HG03469 (cell line): Measurements from ENCODE around the gene HTATSF1.

Source experiments
- ATAC-seq: cut with Tn5 transposase; IDR thresholded peaks from one replicate; pipeline ENCODE4 v1.9.1; 2021; ENCODE audit warnings: mild to moderate bottlenecking, moderate library complexity, moderate number of reproducible peaks; ENCODE audit not compliant: unreplicated experiment

Gene HTATSF1, protein sequence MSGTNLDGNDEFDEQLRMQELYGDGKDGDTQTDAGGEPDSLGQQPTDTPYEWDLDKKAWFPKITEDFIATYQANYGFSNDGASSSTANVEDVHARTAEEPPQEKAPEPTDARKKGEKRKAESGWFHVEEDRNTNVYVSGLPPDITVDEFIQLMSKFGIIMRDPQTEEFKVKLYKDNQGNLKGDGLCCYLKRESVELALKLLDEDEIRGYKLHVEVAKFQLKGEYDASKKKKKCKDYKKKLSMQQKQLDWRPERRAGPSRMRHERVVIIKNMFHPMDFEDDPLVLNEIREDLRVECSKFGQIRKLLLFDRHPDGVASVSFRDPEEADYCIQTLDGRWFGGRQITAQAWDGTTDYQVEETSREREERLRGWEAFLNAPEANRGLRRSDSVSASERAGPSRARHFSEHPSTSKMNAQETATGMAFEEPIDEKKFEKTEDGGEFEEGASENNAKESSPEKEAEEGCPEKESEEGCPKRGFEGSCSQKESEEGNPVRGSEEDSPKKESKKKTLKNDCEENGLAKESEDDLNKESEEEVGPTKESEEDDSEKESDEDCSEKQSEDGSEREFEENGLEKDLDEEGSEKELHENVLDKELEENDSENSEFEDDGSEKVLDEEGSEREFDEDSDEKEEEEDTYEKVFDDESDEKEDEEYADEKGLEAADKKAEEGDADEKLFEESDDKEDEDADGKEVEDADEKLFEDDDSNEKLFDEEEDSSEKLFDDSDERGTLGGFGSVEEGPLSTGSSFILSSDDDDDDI

DNA sequence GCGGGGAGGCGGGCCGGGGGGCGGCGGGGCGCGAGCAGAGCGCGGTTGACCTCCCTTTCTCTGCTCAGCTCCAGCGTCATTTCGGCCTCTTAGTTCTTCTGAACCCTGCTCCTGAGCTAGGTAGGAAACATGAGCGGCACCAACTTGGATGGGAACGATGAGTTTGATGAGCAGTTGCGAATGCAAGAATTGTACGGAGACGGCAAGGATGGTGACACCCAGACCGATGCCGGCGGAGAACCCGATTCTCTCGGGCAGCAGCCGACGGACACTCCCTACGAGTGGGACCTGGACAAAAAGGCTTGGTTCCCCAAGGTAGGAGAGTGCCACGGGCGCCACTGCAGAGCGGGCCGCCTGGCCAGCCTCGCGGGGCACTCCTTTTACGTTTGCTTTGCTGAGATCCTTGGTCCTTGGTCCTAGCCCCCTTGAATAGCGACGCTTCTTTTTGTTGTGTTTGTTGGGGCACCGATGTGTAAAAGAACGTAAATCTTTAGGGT is at the start of gene HTATSF1:
TSS of gene HTATSF1 (plus strand) at position 37 of the 497 bp plus-strand sequence. CDS start at position 130, 93 bp downstream.
- ATAC-seq, result peak; percentile 9

DNA sequence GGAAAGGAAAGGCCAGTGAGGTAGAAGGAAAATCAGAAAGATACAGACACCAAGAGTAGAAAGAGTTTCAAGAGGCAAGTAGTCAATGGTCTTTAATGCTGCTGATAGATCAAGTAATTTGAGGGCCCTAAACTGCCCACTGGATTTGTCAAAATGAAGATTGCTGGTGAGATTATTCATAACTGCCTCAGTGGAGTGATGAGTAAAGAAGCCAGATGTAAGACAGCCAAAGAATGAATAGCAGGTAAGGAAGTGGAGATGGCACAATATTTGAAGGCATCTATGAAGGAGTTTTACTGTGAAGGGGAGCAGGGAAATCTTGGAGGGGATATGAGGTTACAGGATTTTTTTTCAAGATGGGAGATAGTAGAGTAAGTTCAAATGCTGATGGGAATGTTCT is 49.4 kb upstream of the HTATSF1 start:
- no peak for ATAC-seq

DNA sequence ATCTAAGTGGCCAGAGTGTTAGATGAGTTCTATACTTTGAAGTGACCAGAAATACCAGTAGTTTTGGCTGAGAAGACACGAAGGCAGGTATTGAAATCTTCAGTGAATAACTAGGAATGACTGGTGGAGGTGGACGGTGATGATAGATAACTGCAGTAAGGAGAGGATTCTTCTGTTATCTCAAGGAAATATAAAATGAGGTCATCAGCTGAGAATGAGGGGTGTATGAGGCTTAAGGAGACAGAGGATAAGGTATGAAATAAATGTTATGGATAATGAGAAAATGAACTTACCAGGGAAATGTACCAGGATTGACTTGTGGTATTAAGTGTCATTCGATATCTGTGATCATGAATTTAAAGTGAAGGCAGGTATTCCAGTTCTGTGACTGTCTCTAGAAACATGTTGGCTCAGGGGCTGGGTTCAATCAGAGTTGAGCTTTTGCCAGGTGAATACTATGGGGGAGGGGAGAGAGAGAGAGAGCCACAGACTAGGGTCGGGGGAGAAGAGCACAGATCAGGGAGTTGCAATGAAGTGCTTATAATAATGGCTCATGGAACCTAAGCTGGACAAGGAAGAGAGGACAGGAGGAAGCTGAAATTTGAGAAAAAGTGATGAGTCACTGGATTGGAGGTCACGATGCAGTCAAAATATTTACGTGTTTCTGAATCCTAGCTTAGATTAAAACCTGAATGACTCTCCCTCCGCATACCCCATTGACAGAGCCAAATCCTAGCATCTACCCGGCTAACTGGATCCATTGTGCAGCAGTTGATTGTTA is 47.2 kb upstream of the HTATSF1 start:
- ATAC-seq, result no peak

DNA sequence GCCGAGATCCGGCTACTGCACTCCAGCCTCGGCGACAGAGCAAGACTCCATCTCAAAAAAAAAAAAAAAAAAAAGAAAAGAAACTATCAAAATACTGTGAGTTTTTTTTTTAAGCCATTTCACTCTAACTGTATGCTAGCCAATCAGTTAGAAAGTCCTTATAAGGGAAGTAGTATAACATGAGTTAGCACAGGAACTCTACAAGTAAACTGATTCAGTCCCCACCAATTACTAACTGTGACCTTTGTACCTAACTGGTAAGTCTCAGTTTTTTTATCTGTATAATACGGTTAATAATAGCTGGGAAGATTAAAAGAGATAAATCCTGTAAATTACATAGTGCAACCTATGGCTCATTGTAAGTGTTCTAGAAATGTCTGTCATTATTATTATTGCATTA is 44.8 kb upstream of the HTATSF1 start:
- ATAC-seq, result no peak

DNA sequence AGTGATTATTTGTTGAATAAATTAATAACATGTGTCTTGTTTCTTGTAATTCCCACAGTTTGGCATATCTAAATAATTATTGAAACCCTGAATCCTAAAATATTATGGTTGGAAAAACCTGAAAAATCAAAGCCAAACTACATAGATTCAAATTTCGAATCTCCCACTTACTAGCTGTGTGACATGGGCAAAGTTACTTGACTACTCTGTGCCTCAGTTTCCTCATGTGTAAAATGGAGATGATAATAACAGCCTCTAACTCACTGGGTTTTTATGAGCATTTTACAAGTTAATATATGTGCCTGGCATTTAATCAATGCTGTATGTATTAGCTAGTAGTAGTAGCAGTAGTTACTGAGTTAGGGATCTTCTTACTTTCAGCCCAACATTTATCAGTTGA is 44.3 kb upstream of the HTATSF1 start:
- ATAC-seq, result no peak

DNA sequence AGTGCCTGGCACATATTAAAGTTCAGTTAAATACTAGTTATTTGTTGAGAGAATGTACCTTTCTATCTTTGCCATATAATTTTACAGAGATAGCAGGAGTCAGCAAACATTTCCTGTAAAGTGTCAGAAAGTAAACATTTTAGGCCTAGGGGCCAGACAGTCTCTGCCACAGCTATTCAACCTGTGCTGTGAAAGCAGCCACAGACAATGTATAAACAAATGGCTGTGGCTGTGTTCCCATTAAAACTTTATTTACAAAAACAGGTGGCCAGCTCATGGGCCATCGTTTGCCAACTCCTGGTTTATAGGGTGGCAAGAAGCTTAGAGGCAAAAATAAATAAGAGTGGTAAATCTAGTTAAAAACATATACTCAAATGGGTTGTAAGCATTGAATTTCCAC is 43.6 kb upstream of the HTATSF1 start:
- ATAC-seq, result no peak

DNA sequence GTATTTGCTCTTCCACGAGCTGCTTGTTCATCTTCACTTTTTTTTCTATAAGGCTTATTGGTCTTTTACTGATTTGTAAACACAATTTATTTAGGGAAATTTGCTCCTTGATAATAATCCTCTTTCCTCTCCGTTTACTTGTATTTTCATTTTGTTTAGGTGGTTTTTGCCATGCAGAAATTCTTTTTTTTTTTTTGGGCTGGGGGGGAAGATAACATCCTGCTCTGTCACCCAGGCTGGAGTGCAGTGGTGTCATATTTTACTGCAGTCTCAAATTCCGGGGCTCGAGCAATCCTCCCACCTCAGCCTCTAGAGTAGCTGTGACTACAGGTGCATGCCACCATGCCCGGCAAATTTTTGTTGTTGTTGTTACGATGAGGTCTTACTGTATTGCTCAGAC is 41.3 kb upstream of the HTATSF1 start:
- no peak for ATAC-seq

DNA sequence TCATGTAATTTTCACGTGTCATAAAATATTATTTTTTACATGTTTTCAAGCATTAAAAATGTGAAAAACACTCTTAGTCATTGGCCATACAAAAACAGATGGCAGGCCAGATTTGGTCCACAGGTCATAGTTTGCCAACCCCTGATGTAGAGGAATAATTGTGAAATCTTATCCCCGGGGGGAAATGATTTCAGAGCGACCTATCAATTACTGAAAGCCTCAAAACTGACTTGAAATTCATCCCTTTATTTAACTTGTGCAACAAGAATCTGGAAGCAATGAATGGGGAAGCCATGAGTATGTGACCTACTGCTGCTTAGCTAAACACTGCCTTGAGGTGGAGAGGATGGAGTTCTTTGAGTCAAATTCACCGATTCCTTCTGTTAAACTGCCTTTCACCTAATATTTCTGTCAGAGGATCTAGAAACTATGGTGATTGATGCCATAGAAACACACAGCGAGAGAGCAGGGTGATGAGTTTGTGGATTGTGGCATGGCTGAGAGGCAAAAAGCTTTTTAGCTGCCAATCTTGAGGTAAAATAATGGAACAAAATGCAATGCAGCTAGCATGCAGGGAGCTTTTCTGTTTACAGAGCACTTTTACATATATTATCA is 40.0 kb upstream of the HTATSF1 start:
- ATAC-seq, result no peak

DNA sequence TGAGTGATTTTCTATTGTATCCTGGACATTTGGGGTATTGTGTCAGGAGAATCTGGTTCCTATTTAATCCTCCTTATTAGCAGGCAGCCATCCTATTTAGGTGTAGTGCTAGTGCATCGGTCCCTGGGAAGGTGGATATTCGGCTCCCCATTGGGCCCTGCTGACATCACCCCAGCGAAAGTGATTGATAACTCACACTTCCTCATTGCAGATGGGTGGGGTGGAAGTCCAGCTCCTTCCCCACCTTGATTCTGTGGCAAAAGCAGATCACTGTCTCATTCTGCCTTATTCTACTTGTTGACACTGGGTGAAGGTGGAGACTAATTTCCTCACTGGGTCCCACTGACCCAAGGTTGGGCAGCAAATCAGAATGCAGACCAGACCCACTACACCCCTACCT is 32.8 kb upstream of the HTATSF1 start:
- ATAC-seq, result no peak

DNA sequence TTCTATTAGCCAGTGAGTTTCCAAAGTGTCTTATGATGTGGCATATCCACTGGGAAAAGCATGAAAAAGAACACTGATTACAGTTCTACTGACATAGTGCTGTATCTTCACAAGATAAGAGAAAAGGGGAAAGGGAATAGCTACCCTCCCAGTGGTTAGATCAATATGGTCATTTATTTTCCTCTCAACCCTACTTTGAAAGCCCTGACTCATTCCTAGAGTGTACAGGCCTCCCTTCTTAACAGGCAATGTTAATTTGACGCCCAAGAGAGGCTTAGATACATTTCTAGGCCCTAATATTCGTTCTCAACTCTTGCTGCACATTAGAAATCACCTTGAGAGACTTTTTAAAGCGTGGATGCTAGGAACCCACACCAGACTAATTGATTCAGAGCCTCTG is 30.1 kb upstream of the HTATSF1 start:
- no peak for ATAC-seq

DNA sequence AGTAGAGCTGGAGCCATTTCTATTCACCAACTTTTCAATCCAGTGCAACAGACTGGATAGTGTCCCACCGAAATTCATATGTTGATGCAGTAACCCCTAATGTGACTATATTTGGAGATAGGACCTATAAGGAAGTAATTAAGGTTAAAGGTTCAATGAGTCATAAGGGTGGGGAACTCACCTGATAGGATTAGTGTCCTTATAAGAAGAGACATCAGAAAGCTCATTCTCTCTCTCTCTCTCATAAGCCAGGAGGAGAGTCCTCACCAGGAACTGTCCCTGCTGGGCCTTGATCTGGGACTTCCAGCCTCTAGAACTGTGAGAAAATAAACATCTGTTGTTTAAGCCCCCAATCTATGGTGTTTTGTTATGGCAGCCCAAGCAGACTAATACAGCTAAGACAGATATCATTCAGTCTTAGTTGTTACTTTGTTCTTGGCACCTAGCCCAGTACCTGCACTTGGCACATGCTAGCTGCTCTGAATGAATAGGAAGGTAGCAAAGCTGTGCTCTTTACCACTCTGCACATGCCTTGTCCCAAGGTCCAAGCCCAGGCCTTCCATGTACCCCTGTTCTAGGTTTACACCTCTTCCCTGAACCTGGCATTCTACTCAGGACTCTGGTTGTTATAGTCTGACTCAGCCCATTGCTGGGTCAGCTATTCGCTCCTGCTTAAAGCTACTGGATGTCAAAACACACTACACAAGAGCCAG is 28.8 kb upstream of the HTATSF1 start:
- ATAC-seq, result no peak

DNA sequence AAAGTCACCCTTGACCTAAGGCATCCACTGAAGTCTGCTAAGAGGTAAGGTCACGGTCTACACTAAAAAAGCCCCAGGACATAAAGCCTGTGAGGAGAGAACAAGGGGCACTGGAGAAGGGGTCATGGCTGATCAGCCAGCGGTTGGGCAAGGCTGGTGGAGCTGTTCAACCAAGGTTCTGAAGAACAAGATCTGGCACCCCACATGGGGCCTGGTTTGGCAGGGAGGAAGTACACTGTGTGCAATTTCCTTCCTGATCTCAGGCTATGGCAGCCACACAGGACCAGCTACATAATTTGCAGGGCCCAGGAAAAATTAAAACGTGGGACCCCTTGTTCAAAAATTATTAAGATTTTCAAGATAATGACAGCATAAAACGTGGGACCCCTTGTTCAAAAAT is 23.7 kb upstream of the HTATSF1 start:
- no peak for ATAC-seq

DNA sequence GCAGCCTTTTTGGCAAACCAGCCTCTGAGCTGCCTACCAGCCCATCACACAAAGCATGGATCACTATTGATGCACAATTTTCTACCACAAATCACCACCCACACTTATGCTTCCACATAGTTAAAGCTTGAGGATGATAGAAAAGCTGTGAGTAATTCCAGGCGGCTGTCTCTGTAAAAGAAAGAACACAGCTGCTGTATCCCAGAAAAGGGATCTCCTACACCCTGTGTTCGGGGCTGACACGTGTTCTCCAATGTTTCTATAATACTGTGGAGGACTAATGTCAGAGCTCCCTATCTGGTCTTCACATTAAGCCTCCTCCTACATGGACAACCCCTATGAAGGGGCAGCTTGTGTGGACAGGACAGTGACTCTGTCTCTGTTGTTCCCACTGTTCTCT is 22.2 kb upstream of the HTATSF1 start:
- no peak for ATAC-seq

DNA sequence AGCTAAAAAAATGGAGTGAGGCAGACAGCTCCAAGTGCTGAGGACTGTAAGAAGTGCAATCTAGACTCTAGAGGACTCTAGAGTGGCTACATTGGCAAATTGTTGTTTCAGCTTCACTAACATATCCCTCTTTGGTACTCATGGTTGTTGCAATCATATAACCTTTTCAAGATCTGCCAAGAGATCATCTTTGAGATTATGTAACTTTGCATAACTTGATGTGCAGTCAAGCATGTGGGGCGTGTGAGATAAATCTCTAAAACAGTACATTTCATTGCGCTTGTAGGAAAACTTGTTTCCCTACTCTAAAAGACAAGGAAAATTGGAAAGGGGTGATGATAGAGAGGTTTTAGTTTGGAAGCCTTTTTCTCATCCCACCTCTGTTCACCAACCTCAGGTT is 20.9 kb upstream of the HTATSF1 start:
- no peak for ATAC-seq

DNA sequence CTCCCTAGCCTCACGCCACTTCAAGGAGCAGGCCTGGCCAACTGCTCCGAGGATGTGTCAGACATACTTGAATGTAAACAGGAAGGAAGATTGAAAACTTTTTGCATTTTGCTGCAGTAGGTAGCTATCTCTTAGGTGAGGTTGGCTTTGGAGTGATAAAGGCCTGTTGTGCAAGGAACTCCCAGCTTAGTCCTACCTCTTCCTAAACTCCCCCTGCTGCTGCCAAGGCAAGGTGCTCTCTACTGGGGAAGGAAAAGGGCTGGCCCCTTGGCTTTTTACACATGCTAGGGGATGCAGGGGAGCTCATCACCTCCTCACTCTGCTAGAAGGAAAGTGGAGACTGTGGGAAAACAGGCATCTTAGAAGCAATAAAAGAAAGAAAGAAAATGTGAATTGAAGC is 20.4 kb upstream of the HTATSF1 start:
- no peak for ATAC-seq

DNA sequence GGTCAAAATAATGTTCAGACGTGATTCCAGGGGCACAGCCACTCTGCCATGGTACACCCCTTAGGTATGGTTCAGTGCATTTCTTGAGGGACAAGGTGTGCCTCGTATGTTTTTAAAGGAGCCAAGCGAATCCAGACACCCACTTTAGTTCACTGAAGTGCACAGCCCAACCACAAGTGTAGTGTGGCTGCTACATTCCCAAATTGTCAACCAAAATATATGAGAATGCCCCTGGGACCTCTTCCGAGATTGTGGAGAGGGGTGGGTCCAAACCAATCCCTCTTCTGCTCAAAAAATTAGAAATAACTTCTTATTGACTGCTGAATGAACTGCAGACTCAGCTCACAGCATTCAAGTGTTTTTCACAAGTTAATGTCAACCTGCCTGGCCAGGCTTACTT is 17.0 kb upstream of the HTATSF1 start:
- no peak for ATAC-seq

DNA sequence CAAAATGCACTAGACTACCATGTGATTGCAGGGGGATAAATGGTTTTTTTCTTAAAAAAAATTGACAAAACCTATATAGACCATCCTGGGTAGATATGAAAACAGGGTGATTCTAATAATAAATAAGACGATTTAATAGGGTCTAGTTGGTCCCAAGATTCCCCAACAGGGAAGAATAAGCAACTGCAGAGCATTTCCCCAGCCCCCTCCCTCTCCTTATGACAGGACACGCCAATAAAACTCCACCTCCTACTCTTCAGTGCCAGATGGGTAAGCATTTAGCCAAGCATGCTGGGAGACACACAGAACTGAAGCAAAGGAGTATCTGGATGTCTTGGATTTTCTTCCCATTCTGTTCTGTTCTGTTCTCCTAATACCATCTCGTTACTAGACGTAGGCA is 9.7 kb upstream of the HTATSF1 start, which contains the start of gene BRS3:
TSS of gene BRS3 (plus strand) at position 301 of the 400 bp plus-strand sequence. CDS start 168 bp downstream, outside the sequence.
- ATAC-seq, result no peak

DNA sequence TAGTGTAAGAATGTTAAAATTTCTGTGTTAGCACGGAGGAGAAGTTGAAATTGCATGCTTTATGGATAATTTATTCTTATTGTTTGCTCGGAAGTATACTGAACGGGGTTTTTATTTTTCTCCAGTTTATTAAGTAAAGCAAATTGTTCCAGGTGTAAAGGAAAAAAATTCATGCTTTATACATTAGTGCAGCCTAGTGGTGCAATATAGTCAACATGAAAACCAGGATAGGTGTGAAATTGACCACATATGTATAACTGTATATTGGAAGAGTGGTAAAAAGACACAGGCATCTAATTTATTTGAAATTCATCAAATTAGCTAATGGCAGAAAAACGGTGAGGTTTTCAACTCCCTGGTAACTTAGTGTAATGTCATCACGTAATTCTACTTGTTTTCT is 8.7 kb upstream of the HTATSF1 start:
- ATAC-seq, result no peak

DNA sequence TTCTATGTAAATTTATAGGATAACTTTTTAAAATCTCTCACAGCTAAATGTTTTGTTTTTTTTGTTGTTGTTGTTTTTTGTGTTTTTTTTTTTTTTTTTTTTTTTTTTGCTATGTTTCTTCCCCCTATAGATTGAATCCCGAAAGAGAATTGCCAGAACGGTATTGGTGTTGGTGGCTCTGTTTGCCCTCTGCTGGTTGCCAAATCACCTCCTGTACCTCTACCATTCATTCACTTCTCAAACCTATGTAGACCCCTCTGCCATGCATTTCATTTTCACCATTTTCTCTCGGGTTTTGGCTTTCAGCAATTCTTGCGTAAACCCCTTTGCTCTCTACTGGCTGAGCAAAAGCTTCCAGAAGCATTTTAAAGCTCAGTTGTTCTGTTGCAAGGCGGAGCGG is 5.6 kb upstream of the HTATSF1 start:
- no peak for ATAC-seq

DNA sequence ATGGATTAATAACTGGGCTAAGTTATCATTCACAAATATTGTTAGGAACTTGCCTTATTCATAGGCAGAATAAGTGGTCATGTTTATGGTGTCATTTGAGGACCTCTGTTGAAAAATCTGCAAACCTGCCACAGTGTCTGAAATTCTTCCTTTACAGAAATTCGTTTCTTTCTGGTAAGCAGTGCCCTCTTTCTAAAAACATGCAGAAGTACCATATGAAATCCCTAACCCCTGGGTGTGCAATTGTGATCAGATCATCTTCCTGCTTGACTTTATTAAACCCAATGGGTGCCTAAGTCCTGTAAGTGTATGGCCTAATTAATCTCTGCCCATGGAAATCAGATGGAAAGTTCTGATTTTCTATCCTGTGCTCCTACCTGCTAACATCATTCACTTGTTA is 4.4 kb upstream of the HTATSF1 start:
- no peak for ATAC-seq
